Glutamatergic neuron (in vitro differentiated cells): ENCODE data around the gene PNN. TPM values are rescaled to one million over a fixed set of nuclear protein-coding genes. Genes with fewer than 3 reads are reported as not detected.
"Not testable (repeated sequence)": the region's sequence is repeated elsewhere in the genome, so short reads cannot be mapped to it uniquely, and the experiment has no call there.

ENCODE experiments used
- DNase-seq: peaks from one replicate; pipeline ENCODE4 v3.0.0; 2022
- H3K27ac Mint-ChIP-seq: one replicate; pipeline ENCODE4 v1.8.0; 2020; ENCODE audit warnings: mild to moderate bottlenecking, mixed read lengths, inconsistent platforms; ENCODE audit not compliant: unreplicated experiment
- H3K27me3 Mint-ChIP-seq: one replicate; pipeline ENCODE4 v1.8.0; 2020; ENCODE audit warnings: mild to moderate bottlenecking, moderate library complexity, mixed read lengths, inconsistent platforms; ENCODE audit not compliant: unreplicated experiment
- H3K36me3 Mint-ChIP-seq: one replicate; pipeline ENCODE4 v1.8.0; 2020; ENCODE audit warnings: mild to moderate bottlenecking, mixed read lengths, inconsistent platforms; ENCODE audit not compliant: unreplicated experiment
- H3K4me1 Mint-ChIP-seq: one replicate; pipeline ENCODE4 v1.8.0; 2020; ENCODE audit warnings: mild to moderate bottlenecking, low read depth, mixed read lengths, inconsistent platforms; ENCODE audit not compliant: unreplicated experiment
- H3K4me3 Mint-ChIP-seq: one replicate; pipeline ENCODE4 v1.8.0; 2020; ENCODE audit warnings: mild to moderate bottlenecking, mixed read lengths, inconsistent platforms; ENCODE audit not compliant: unreplicated experiment
- H3K9me3 Mint-ChIP-seq: one replicate; pipeline ENCODE4 v1.8.0; 2020; ENCODE audit warnings: mild to moderate bottlenecking, moderate library complexity, mixed read lengths, inconsistent platforms; ENCODE audit not compliant: unreplicated experiment
- CTCF ChIP-seq: fragments of 200-600 bp; sonication (generic); IDR thresholded peaks from one replicate; pipeline ENCODE4 v1.5.0; 2021; ENCODE audit not compliant: partially characterized antibody, unreplicated experiment
- total RNA-seq: library from RNA; stranded (reverse); fragmentation: NEBNext Ultra II Directional; extraction: Animal tissue kit (Norgen Biotek cat#: 25700); gene quantifications from one replicate; pipeline ENCODE4 v1.2.1, GENCODE V29; 2021; ENCODE audit not compliant: unreplicated experiment

The PNN gene
- total RNA-seq, 1 donor from 2014 or later, result 102 TPM

- Mint-ChIP-seq H3K4me3 (no peak overlapping the region), H3K27ac (no peak overlapping the region), H3K36me3 (no peaks in the 10 kb centered on the region)
These were observed 8.0 kb downstream of the PNN start for GRCh38 chr14:39182770-39183684.

GRCh38 chr14:39183685-39184003, 8.6 kb downstream of the PNN start:
- DNase-seq, H3K4me3 Mint-ChIP-seq, H3K4me1 Mint-ChIP-seq, H3K27me3 Mint-ChIP-seq, H3K27ac Mint-ChIP-seq, H3K36me3 Mint-ChIP-seq, H3K9me3 Mint-ChIP-seq: not testable (repeated sequence)

More at GRCh38 chr14:39182770-39183684, 8.0 kb downstream of the PNN start:
- no peak for TF ChIP-seq CTCF
- no peaks in the 10 kb centered on the region for H3K9me3 Mint-ChIP-seq
- H3K4me1 Mint-ChIP-seq, result no peaks in the 10 kb centered on the region
- no peak for DNase-seq
- H3K27me3 Mint-ChIP-seq, result no peaks in the 10 kb centered on the region

GRCh38 chr14:39184628-39185255, 9.7 kb downstream of the PNN start:
- Mint-ChIP-seq H3K4me1 (peaks cover 3% of the 10 kb centered on the region), H3K9me3 (no peaks in the 10 kb centered on the region), H3K36me3 (no peaks in the 10 kb centered on the region), H3K27me3 (no peaks in the 10 kb centered on the region), H3K4me3 (no peak overlapping the region), H3K27ac (no peak overlapping the region)
- DNase-seq, result no peak
- no peak for TF ChIP-seq CTCF

GRCh38 chr14:39185256-39186049, 10.4 kb downstream of the PNN start:
- peaks cover 3% of the 10 kb centered on the region for H3K4me1 Mint-ChIP-seq
- DNase-seq, result no peak
- no peaks in the 10 kb centered on the region for H3K36me3 Mint-ChIP-seq
- no peak overlapping the region for H3K27ac Mint-ChIP-seq
- no peaks in the 10 kb centered on the region for H3K9me3 Mint-ChIP-seq
- H3K27me3 Mint-ChIP-seq, result no peaks in the 10 kb centered on the region
- no peak for TF ChIP-seq CTCF
- no peak overlapping the region for H3K4me3 Mint-ChIP-seq

GRCh38 chr14:39186941-39187525, 12.0 kb downstream of the PNN start:
- H3K27ac Mint-ChIP-seq, result no peak overlapping the region
- H3K27me3 Mint-ChIP-seq, result no peaks in the 10 kb centered on the region
- no peak overlapping the region for H3K4me3 Mint-ChIP-seq
- peaks cover 3% of the 10 kb centered on the region for H3K4me1 Mint-ChIP-seq
- peaks cover 2% of the 10 kb centered on the region for H3K9me3 Mint-ChIP-seq
- no peak for DNase-seq
- no peak for TF ChIP-seq CTCF
- H3K36me3 Mint-ChIP-seq, result no peaks in the 10 kb centered on the region
